A549 (cell line): Measurements from ENCODE around the gene DMRT1. TPM values are rescaled to one million over a fixed set of nuclear protein-coding genes. Genes with fewer than 3 reads are reported as not detected.

Experiments used
- ATAC-seq, 2 experiments: fragments of 200-7000 bp in 1 of 2; fragments of >200 bp in 1 of 2; cut with Nextera tagmentation in 1 of 2; cut with Tn5 transposase in 1 of 2; 3 replicates each; pipeline versions ENCODE4 v1.8.0 to v1.9.1; 2018 to 2020; ENCODE audit warnings: mild to moderate bottlenecking in 1 of 2, moderate library complexity in 1 of 2
- CTCF ChIA-PET: fragments of 300-600 bp; sonication (Branson Sonifier 250); formaldehyde crosslinking; extraction: SDS; loops from one replicate; lab custom pipeline; 2021; ENCODE audit warnings: antibody characterized with exemption, inconsistent platforms; lab: Yijun Ruan, JAX
- POLR2A ChIA-PET: fragments of 350-600 bp; formaldehyde crosslinking; extraction: SDS; loops from one replicate; lab custom pipeline; 2021; ENCODE audit warnings: antibody characterized with exemption, inconsistent platforms; lab: Yijun Ruan, JAX
- DNase-seq, 2 experiments: peaks; one replicate each; pipeline versions ENCODE4 v3.0.0 to v3.0.0-alpha.2; 2011 to 2016; ENCODE audit warnings: low read depth in 1 of 2, low spot score in 1 of 2
- FAIRE-seq: peaks from 2 replicates; lab custom pipeline; 2011; peaks lifted over from hg19 to GRCh38; lab: Jason Lieb, UNC
- H3K27ac ChIP-seq, 2 experiments: fragments of >200 bp; sonication (Bioruptor Twin); formaldehyde crosslinking; 3 replicates each; pipeline ENCODE4 v1.5.1; 2016 to 2017
- H3K4me1 ChIP-seq: fragments of >200 bp; sonication (Bioruptor Twin); formaldehyde crosslinking; 3 replicates; pipeline ENCODE4 v1.6.1; 2016
- H3K4me2 ChIP-seq: fragments of >200 bp; sonication (Bioruptor Twin); formaldehyde crosslinking; 3 replicates; pipeline ENCODE4 v1.6.1; 2016
- H3K4me3 ChIP-seq: fragments of >200 bp; sonication (Bioruptor Twin); formaldehyde crosslinking; 3 replicates; pipeline ENCODE4 v1.5.1; 2016
- H3K9me3 ChIP-seq: fragments of >200 bp; sonication (Bioruptor Twin); formaldehyde crosslinking; 3 replicates; pipeline ENCODE4 v1.6.1; 2016
- BHLHE40 ChIP-seq: IDR thresholded peaks from 2 replicates; pipeline ENCODE4 v1.6.1; 2012; ENCODE audit warnings: low read depth, low read length, inconsistent platforms
- CBX2 ChIP-seq: fragments of 200-600 bp; sonication (generic); IDR thresholded peaks from 2 replicates; pipeline ENCODE4 v1.6.1; 2016; ENCODE audit warnings: low read depth, mild to moderate bottlenecking, borderline replicate concordance
- CBX8 ChIP-seq: fragments of 200-600 bp; sonication (generic); IDR thresholded peaks from 2 replicates; pipeline ENCODE4 v1.6.1; 2016
- CHD2 ChIP-seq: fragments of 150-350 bp; IDR thresholded peaks from 2 replicates; pipeline ENCODE4 v1.6.1; 2014; ENCODE audit warnings: low read length; ENCODE audit not compliant: partially characterized antibody
- EHF ChIP-seq: fragments of 250-450 bp; sonication (Bioruptor Pico); IDR thresholded peaks from 2 replicates; pipeline ENCODE4 v1.5.0; 2020; ENCODE audit warnings: mild to moderate bottlenecking
- EHMT2 ChIP-seq: fragments of 200-600 bp; sonication (generic); IDR thresholded peaks from 2 replicates; pipeline ENCODE4 v1.6.1; 2016; ENCODE audit warnings: antibody characterized with exemption, low read depth, mild to moderate bottlenecking, moderate library complexity
- EP300 ChIP-seq, 2 experiments: fragments of >200 bp; sonication (Bioruptor Twin); formaldehyde crosslinking; IDR thresholded peaks; 2 replicates in 1 of 2; 3 replicates in 1 of 2; pipeline ENCODE4 v1.6.1; 2016 to 2017
- ESRRA ChIP-seq: fragments of 150-350 bp; IDR thresholded peaks from 2 replicates; pipeline ENCODE4 v1.6.1; 2014; ENCODE audit warnings: mild to moderate bottlenecking, low read length, borderline replicate concordance
- FOSB ChIP-seq: fragments of 250-450 bp; sonication (Bioruptor Pico); IDR thresholded peaks from 2 replicates; pipeline ENCODE4 v1.5.0; 2020; ENCODE audit warnings: mild to moderate bottlenecking, moderate library complexity
- FOXS1 ChIP-seq: fragments of 250-450 bp; sonication (Bioruptor Pico); IDR thresholded peaks from 2 replicates; pipeline ENCODE4 v1.5.0; 2020; ENCODE audit warnings: mild to moderate bottlenecking, moderate library complexity
- GATA3 ChIP-seq: IDR thresholded peaks from 2 replicates; pipeline ENCODE4 v1.6.1; 2012; ENCODE audit warnings: borderline replicate concordance
- HEYL ChIP-seq: fragments of 250-450 bp; sonication (Bioruptor Pico); IDR thresholded peaks from 2 replicates; pipeline ENCODE4 v1.8.0; 2021; ENCODE audit warnings: mild to moderate bottlenecking, moderate library complexity
- HOXA7 ChIP-seq: fragments of 250-450 bp; sonication (Bioruptor Pico); IDR thresholded peaks from 2 replicates; pipeline ENCODE4 v1.5.0; 2020; ENCODE audit warnings: mild to moderate bottlenecking, moderate library complexity
- HOXB13 ChIP-seq: fragments of 250-450 bp; sonication (Bioruptor Pico); IDR thresholded peaks from 2 replicates; pipeline ENCODE4 v1.5.0; 2020; ENCODE audit warnings: low read depth, mild to moderate bottlenecking, moderate library complexity
- HOXB5 ChIP-seq: fragments of 250-450 bp; sonication (Bioruptor Pico); IDR thresholded peaks from 2 replicates; pipeline ENCODE4 v1.5.0; 2020; ENCODE audit warnings: mild to moderate bottlenecking, moderate library complexity
- JUNB ChIP-seq: fragments of >200 bp; sonication (Bioruptor Twin); formaldehyde crosslinking; IDR thresholded peaks from 2 replicates; pipeline ENCODE4 v1.6.1; 2016
- KDM5A ChIP-seq: fragments of 200-600 bp; sonication (generic); IDR thresholded peaks from 2 replicates; pipeline ENCODE4 v1.6.1; 2016; ENCODE audit warnings: antibody characterized with exemption, mild to moderate bottlenecking
- MAZ ChIP-seq: fragments of 150-350 bp; IDR thresholded peaks from 2 replicates; pipeline ENCODE4 v1.6.1; 2014; ENCODE audit warnings: antibody characterized with exemption, low read depth, low read length, borderline replicate concordance
- POLR2A ChIP-seq: IDR thresholded peaks from 2 replicates; pipeline ENCODE4 v1.6.1; 2012; ENCODE audit warnings: mild to moderate bottlenecking, low read length
- POLR2AphosphoS2 ChIP-seq: conservative IDR thresholded peaks from 2 replicates; pipeline ENCODE4 v1.6.1; 2012; ENCODE audit warnings: low read length, improper control_type of control experiment, inconsistent platforms
- RCOR1 ChIP-seq: fragments of 150-350 bp; IDR thresholded peaks from 2 replicates; pipeline ENCODE4 v1.6.1; 2014; ENCODE audit warnings: antibody characterized with exemption, low read length, low read depth
- RFX5 ChIP-seq: fragments of 450-650 bp; IDR thresholded peaks from 2 replicates; pipeline ENCODE4 v1.7.1; 2014; ENCODE audit warnings: antibody characterized with exemption, mild to moderate bottlenecking, moderate library complexity
- RNF2 ChIP-seq: fragments of 200-600 bp; sonication (generic); IDR thresholded peaks from 2 replicates; pipeline ENCODE4 v1.6.1; 2016; ENCODE audit warnings: low read depth, mild to moderate bottlenecking, antibody characterized with exemption, moderate library complexity, borderline replicate concordance
- TFCP2L1 ChIP-seq: fragments of 250-450 bp; sonication (Bioruptor Pico); IDR thresholded peaks from 2 replicates; pipeline ENCODE4 v1.5.0; 2021; ENCODE audit warnings: mild to moderate bottlenecking
- TP53 ChIP-seq: fragments of 250-450 bp; sonication (Bioruptor Pico); IDR thresholded peaks from 2 replicates; pipeline ENCODE4 v1.5.0; 2021; ENCODE audit warnings: mild to moderate bottlenecking, moderate library complexity
- ZFP36 ChIP-seq: fragments of 450-650 bp; IDR thresholded peaks from 2 replicates; pipeline ENCODE4 v1.6.1; 2014; ENCODE audit warnings: borderline replicate concordance; ENCODE audit not compliant: partially characterized antibody
- ZNF302 ChIP-seq: fragments of 250-450 bp; sonication (Bioruptor Pico); IDR thresholded peaks from 2 replicates; pipeline ENCODE4 v1.9.0; 2021; ENCODE audit warnings: inconsistent platforms, mild to moderate bottlenecking, moderate library complexity
- ZSCAN20 ChIP-seq: fragments of 250-450 bp; sonication (Bioruptor Pico); IDR thresholded peaks from 2 replicates; pipeline ENCODE4 v1.8.0; 2022; ENCODE audit warnings: mild to moderate bottlenecking, moderate library complexity
- WGBS: methylation state at CpG from one replicate; pipeline ENCODE4 v1.1.6; 2017; ENCODE audit errors: missing lambda C conversion rate; 5-methylcytosine and 5-hydroxymethylcytosine counted together
- polyA minus RNA-seq: library from RNA; depleted of rRNA, polyadenylated mRNA; stranded (reverse); fragments of >200 nt; gene quantifications from 2 replicates; pipeline ENCODE4 v1.2.3, GENCODE V29; 2011; rRNA and poly(A)+ RNA removed
- polyA plus RNA-seq, 4 experiments: library from polyadenylated mRNA; depleted of rRNA in 3 of 4; stranded (reverse); fragments of >200 nt; fragmentation: RNase III in 1 of 4; extraction: RNeasy Plus Mini Kit Qiagen cat#74134 plus additional on column Dnase treatment in 1 of 4; gene quantifications; 2 replicates in 3 of 4; 3 replicates in 1 of 4; pipeline ENCODE4 v1.2.3, GENCODE V29; 2011 to 2017
- TF ChIP-seq, protein P1 (sequence below): fragments of 200-600 bp; sonication (generic); IDR thresholded peaks from 2 replicates; pipeline ENCODE4 v1.6.1; 2016; ENCODE audit warnings: antibody characterized with exemption, mild to moderate bottlenecking, moderate library complexity
- TF ChIP-seq, protein P2 (sequence below): fragments of 250-450 bp; sonication (Bioruptor Pico); IDR thresholded peaks from 2 replicates; pipeline ENCODE4 v1.5.0; 2020; ENCODE audit warnings: low read depth, mild to moderate bottlenecking, moderate library complexity

DMRT1 gene
- polyA plus RNA-seq (2011; rRNA removed) (not detected in 2 replicates), polyA plus RNA-seq (2017; fragmentation: RNase III; extraction: RNeasy Plus Mini Kit Qiagen cat#74134 plus additional on column Dnase treatment) (not detected in 3 replicates), polyA minus RNA-seq (not detected in 2 replicates)
- polyA plus RNA-seq (2012; cell fraction: cytosol; rRNA removed), result 0.01 TPM in 1 of 2 replicates, not detected in the other
- polyA plus RNA-seq (2012; cell fraction: nucleus; rRNA removed), result 0.04 TPM in 1 of 2 replicates, not detected in the other

- POLR2A ChIA-PET, result no interaction called here
- DNase-seq (peak in 1 of 2 experiments; percentile 17), ATAC-seq (peak; percentile 77 to 82), FAIRE-seq (no peak)
- peak within 1 kb of the TSS; percentile 39 for H3K4me3 ChIP-seq
- H3K27ac ChIP-seq, result no peak within 1 kb of the TSS
- H3K4me1 ChIP-seq, result no peaks in the 10 kb centered on the region
- no peaks in the 10 kb centered on the region for H3K9me3 ChIP-seq
- H3K4me2 ChIP-seq, result peak within 1 kb of the TSS; percentile 83
- TF ChIP-seq CHD2 (no peak), ESRRA (no peak), RNF2 (no peak), CBX2 (no peak), TP53 (CRISPR knock-in tag) (no peak), KDM5A (no peak), FOXS1 (CRISPR knock-in tag) (no peak), CBX8 (no peak), JUNB (no peak), FOSB (no peak), RFX5 (no peak), RCOR1 (no peak), HOXB5 (no peak), GATA3 (no peak), HEYL (CRISPR knock-in tag) (no peak), ZSCAN20 (CRISPR knock-in tag) (no peak)
- TF ChIP-seq, protein P1, sequence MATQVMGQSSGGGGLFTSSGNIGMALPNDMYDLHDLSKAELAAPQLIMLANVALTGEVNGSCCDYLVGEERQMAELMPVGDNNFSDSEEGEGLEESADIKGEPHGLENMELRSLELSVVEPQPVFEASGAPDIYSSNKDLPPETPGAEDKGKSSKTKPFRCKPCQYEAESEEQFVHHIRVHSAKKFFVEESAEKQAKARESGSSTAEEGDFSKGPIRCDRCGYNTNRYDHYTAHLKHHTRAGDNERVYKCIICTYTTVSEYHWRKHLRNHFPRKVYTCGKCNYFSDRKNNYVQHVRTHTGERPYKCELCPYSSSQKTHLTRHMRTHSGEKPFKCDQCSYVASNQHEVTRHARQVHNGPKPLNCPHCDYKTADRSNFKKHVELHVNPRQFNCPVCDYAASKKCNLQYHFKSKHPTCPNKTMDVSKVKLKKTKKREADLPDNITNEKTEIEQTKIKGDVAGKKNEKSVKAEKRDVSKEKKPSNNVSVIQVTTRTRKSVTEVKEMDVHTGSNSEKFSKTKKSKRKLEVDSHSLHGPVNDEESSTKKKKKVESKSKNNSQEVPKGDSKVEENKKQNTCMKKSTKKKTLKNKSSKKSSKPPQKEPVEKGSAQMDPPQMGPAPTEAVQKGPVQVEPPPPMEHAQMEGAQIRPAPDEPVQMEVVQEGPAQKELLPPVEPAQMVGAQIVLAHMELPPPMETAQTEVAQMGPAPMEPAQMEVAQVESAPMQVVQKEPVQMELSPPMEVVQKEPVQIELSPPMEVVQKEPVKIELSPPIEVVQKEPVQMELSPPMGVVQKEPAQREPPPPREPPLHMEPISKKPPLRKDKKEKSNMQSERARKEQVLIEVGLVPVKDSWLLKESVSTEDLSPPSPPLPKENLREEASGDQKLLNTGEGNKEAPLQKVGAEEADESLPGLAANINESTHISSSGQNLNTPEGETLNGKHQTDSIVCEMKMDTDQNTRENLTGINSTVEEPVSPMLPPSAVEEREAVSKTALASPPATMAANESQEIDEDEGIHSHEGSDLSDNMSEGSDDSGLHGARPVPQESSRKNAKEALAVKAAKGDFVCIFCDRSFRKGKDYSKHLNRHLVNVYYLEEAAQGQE, result no peak
- CTCF ChIA-PET, result interaction anchor here (1.0 to 1.6 kb wide), 2 partner anchors 8 to 178 kb away, joined by 3 read pairs; no protein-coding TSS in a partner anchor
- WGBS, result 10% methylated on average over 39 of the region's 84 CpGs
Measured at GRCh38 chr9:841371-842209, at the start of gene DMRT1. Gene DMRT1 (plus strand): TSS chr9:841697. CDS start chr9:841839, 142 bp downstream.

- no peak overlapping the region for H3K4me3 ChIP-seq
- POLR2A ChIA-PET, result no interaction called here
- TF ChIP-seq ZNF302 (CRISPR knock-in tag), result no peak
- TF ChIP-seq RCOR1, result no peak
- no peak for TF ChIP-seq POLR2AphosphoS2
- TF ChIP-seq HOXB13, result no peak
- no peak for TF ChIP-seq POLR2A
- TF ChIP-seq HOXA7 (CRISPR knock-in tag), result no peak
- TF ChIP-seq EP300 (IDR thresholded peaks at IDR 0.05), result no peak
- TF ChIP-seq EHMT2, result no peak
- TF ChIP-seq ZFP36, result no peak
- TF ChIP-seq, protein P2, sequence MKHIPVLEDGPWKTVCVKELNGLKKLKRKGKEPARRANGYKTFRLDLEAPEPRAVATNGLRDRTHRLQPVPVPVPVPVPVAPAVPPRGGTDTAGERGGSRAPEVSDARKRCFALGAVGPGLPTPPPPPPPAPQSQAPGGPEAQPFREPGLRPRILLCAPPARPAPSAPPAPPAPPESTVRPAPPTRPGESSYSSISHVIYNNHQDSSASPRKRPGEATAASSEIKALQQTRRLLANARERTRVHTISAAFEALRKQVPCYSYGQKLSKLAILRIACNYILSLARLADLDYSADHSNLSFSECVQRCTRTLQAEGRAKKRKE, result no peak
- TF ChIP-seq EHF (CRISPR knock-in tag), result no peak
- TF ChIP-seq TFCP2L1 (CRISPR knock-in tag), result no peak
- no peak for TF ChIP-seq MAZ
- no peak for TF ChIP-seq BHLHE40
- TF ChIP-seq, all 56 proteins: peak for 0
- H3K9me3 ChIP-seq, result no peaks in the 10 kb centered on the region
- DNase-seq (no peak), FAIRE-seq (no peak), ATAC-seq (no peak)
- CTCF ChIA-PET, result interaction anchor here (0.6 to 8.3 kb wide), 6 partner anchors 14 to 407 kb away, joined by 3 to 40 read pairs (median 4); no protein-coding TSS in a partner anchor
- no peaks in the 10 kb centered on the region for H3K4me1 ChIP-seq
- WGBS, result 52% methylated on average over 14 of the region's 15 CpGs
- no peak overlapping the region for H3K4me2 ChIP-seq
- H3K27ac ChIP-seq, result no peak overlapping the region
Measured at GRCh38 chr9:792331-793260, 48.9 kb upstream of the DMRT1 start.
